ENCODE measurements around the gene IRF2BP2.

IRF2BP2 gene

GRCh38 chr1:234556245-234556943 is 53.6 kb downstream of the IRF2BP2 start:
- no peak overlapping the region for H3K4me3 ChIP-seq (ENCODE audit: low read depth, low read length)
- no peak for TF ChIP-seq CTCF (IDR thresholded peaks at IDR 0.05; ENCODE audit: low read depth, low read length)

- TF ChIP-seq CTCF (IDR thresholded peaks at IDR 0.05; ENCODE audit: low read depth, low read length), result no peak
- no peak overlapping the region for H3K4me3 ChIP-seq (ENCODE audit: low read depth, low read length)
These were observed 54.5 kb downstream of the IRF2BP2 start for GRCh38 chr1:234555390-234556024.

GRCh38 chr1:234554698-234555311 is 55.2 kb downstream of the IRF2BP2 start:
- TF ChIP-seq CTCF (IDR thresholded peaks at IDR 0.05; ENCODE audit: low read depth, low read length), result no peak
- H3K4me3 ChIP-seq (ENCODE audit: low read depth, low read length), result no peak overlapping the region

Data from WI38 (cell line).